H9 (cell line): ENCODE results near the gene CSDE1. TPM values are rescaled to one million over a fixed set of nuclear protein-coding genes. Genes with fewer than 3 reads are reported as not detected.

Experiments used
- DNase-seq: peaks from one replicate; pipeline ENCODE4 v3.0.0-alpha.2; 2017
- H2AFZ ChIP-seq: one replicate; pipeline ENCODE4 v1.6.1; 2013; ENCODE audit warnings: mild to moderate bottlenecking, low read length, control low read depth, moderate library complexity
- H2AK5ac ChIP-seq: 2 replicates; pipeline ENCODE4 v1.6.1; 2013; ENCODE audit warnings: low read length, control low read depth, mixed read lengths; ENCODE audit not compliant: insufficient read length
- H2BK120ac ChIP-seq: one replicate; pipeline ENCODE4 v1.6.1; 2013; ENCODE audit warnings: low read depth, mild to moderate bottlenecking, low read length, control low read depth, inconsistent platforms; ENCODE audit not compliant: poor library complexity, severe bottlenecking
- H2BK12ac ChIP-seq: 2 replicates; pipeline ENCODE4 v1.6.1; 2013; ENCODE audit warnings: low read length, control low read depth, mixed read lengths, low read depth; ENCODE audit not compliant: insufficient read length
- H2BK15ac ChIP-seq: 2 replicates; pipeline ENCODE4 v1.6.1; 2013; ENCODE audit warnings: low read depth, low read length, control low read depth
- H2BK20ac ChIP-seq: one replicate; pipeline ENCODE4 v1.6.1; 2013; ENCODE audit warnings: low read depth, mild to moderate bottlenecking, low read length, control low read depth, inconsistent platforms; ENCODE audit not compliant: poor library complexity, severe bottlenecking
- H2BK5ac ChIP-seq: 2 replicates; pipeline ENCODE4 v1.6.1; 2013; ENCODE audit warnings: low read length, control low read depth, mixed read lengths; ENCODE audit not compliant: insufficient read length
- H3K14ac ChIP-seq: 2 replicates; pipeline ENCODE4 v1.6.1; 2013; ENCODE audit warnings: low read length, control low read depth; ENCODE audit not compliant: insufficient read depth
- H3K18ac ChIP-seq: 2 replicates; pipeline ENCODE4 v1.6.1; 2013; ENCODE audit warnings: low read depth, mild to moderate bottlenecking, mixed read lengths, low read length, control low read depth; ENCODE audit not compliant: insufficient read length
- H3K23ac ChIP-seq: 2 replicates; pipeline ENCODE4 v1.6.1; 2013; ENCODE audit warnings: low read length, control low read depth, mixed read lengths, low read depth; ENCODE audit not compliant: insufficient read length
- H3K23me2 ChIP-seq: 2 replicates; pipeline ENCODE4 v1.6.1; 2013; ENCODE audit warnings: low read depth, mild to moderate bottlenecking, mixed read lengths, low read length, control low read depth; ENCODE audit not compliant: insufficient read length, poor library complexity, severe bottlenecking
- H3K27ac ChIP-seq: 2 replicates; pipeline ENCODE4 v1.5.1; 2013; ENCODE audit warnings: low read length, control low read depth, mixed read lengths, low read depth; ENCODE audit not compliant: insufficient read length
- H3K27me3 ChIP-seq: 2 replicates; pipeline ENCODE4 v1.6.1; 2013; ENCODE audit warnings: low read length, control low read depth, inconsistent platforms; ENCODE audit not compliant: insufficient read depth
- H3K4ac ChIP-seq: 2 replicates; pipeline ENCODE4 v1.6.1; 2013; ENCODE audit warnings: low read depth, mild to moderate bottlenecking, control low read depth, inconsistent platforms, low read length, moderate library complexity
- H3K4me1 ChIP-seq: 2 replicates; pipeline ENCODE4 v1.6.1; 2013; ENCODE audit warnings: low read length, control low read depth, inconsistent platforms; ENCODE audit not compliant: insufficient read depth
- H3K4me2 ChIP-seq: 2 replicates; pipeline ENCODE4 v1.6.1; 2013; ENCODE audit warnings: low read length, control low read depth, mixed read lengths; ENCODE audit not compliant: insufficient read length, insufficient read depth
- H3K56ac ChIP-seq: 2 replicates; pipeline ENCODE4 v1.6.1; 2013; ENCODE audit warnings: low read depth, mild to moderate bottlenecking, mixed read lengths, low read length, control low read depth; ENCODE audit not compliant: insufficient read length
- H3K79me1 ChIP-seq: 2 replicates; pipeline ENCODE4 v1.6.1; 2013; ENCODE audit warnings: low read depth, mild to moderate bottlenecking, moderate library complexity, low read length, control low read depth, inconsistent platforms; ENCODE audit not compliant: insufficient read depth, poor library complexity, severe bottlenecking
- H3K79me2 ChIP-seq: 2 replicates; pipeline ENCODE4 v1.6.1; 2013; ENCODE audit warnings: low read length, control low read depth, inconsistent platforms; ENCODE audit not compliant: insufficient read depth
- H3K9ac ChIP-seq: 2 replicates; pipeline ENCODE4 v1.6.1; 2013; ENCODE audit warnings: low read length, control low read depth, mixed read lengths; ENCODE audit not compliant: insufficient read length; ENCODE audit errors: extremely low read depth
- H3K9me3 ChIP-seq: one replicate; pipeline ENCODE4 v1.6.1; 2013; ENCODE audit warnings: low read depth, low read length, inconsistent platforms; ENCODE audit not compliant: control insufficient read depth
- H3T11ph ChIP-seq: one replicate; pipeline ENCODE4 v1.6.1; 2013; ENCODE audit warnings: mild to moderate bottlenecking, low read length, control low read depth, inconsistent platforms
- H4K20me1 ChIP-seq: one replicate; pipeline ENCODE4 v1.6.1; 2013; ENCODE audit not compliant: control insufficient read depth, insufficient read length, insufficient read depth
- H4K5ac ChIP-seq: 2 replicates; pipeline ENCODE4 v1.6.1; 2013; ENCODE audit warnings: low read depth, mild to moderate bottlenecking, mixed read lengths, low read length, control low read depth; ENCODE audit not compliant: insufficient read length
- H4K8ac ChIP-seq: replicated peaks from 2 replicates; pipeline ENCODE4 v1.6.1; 2013; ENCODE audit warnings: low read length, control low read depth, mixed read lengths, low read depth; ENCODE audit not compliant: insufficient read length
- H4K91ac ChIP-seq: 2 replicates; pipeline ENCODE4 v1.6.1; 2013; ENCODE audit warnings: low read depth, mild to moderate bottlenecking, moderate library complexity, mixed read lengths, low read length, control low read depth; ENCODE audit not compliant: insufficient read length
- H3K27ac Mint-ChIP-seq, 3 experiments: 2 replicates in 2 of 3; 3 replicates in 1 of 3; pipeline ENCODE4 v1.8.0; 2020 to 2021; ENCODE audit warnings: mixed read lengths in 3 of 3, mild to moderate bottlenecking in 1 of 3, moderate library complexity in 1 of 3
- H3K27me3 Mint-ChIP-seq: 2 replicates; pipeline ENCODE4 v1.8.0; 2021; ENCODE audit warnings: low read depth, mild to moderate bottlenecking, moderate library complexity, mixed read lengths
- H3K36me3 Mint-ChIP-seq, 3 experiments: 2 replicates in 2 of 3; 3 replicates in 1 of 3; pipeline ENCODE4 v1.8.0; 2020 to 2021; ENCODE audit warnings: low read depth in 3 of 3, mixed read lengths in 3 of 3; ENCODE audit not compliant: insufficient read depth in 1 of 3
- H3K4me1 Mint-ChIP-seq, 2 experiments: 2 replicates each; pipeline ENCODE4 v1.8.0; 2020; ENCODE audit warnings: mixed read lengths in 2 of 2
- H3K4me3 Mint-ChIP-seq, 2 experiments: 2 replicates in 1 of 2; 3 replicates in 1 of 2; pipeline ENCODE4 v1.8.0; 2020 to 2021; ENCODE audit warnings: mild to moderate bottlenecking in 2 of 2, mixed read lengths in 2 of 2, moderate library complexity in 1 of 2
- H3K9me3 Mint-ChIP-seq, 2 experiments: 2 replicates in 1 of 2; 3 replicates in 1 of 2; pipeline ENCODE4 v1.8.0; 2020; ENCODE audit warnings: mild to moderate bottlenecking in 2 of 2, mixed read lengths in 2 of 2, moderate library complexity in 1 of 2
- CTCF ChIP-seq: fragments of 200-600 bp; sonication (generic); conservative IDR thresholded peaks from 3 replicates; pipeline ENCODE4 v1.8.0; 2021; ENCODE audit warnings: antibody characterized with exemption, mild to moderate bottlenecking
- WGBS: extraction: QIAGEN DNeasy Blood & Tissue Kit; methylation state at CpG from one replicate; pipeline ENCODE4 v1.1.7; 2013; ENCODE audit warnings: missing lambda C conversion rate, low lambda C conversion rate, mixed read lengths; ENCODE audit not compliant: insufficient read length; ENCODE audit errors: extremely low coverage; 5-methylcytosine and 5-hydroxymethylcytosine counted together
- total RNA-seq: library from RNA; stranded (reverse); gene quantifications from 2 replicates; pipeline ENCODE4 v1.2.1, GENCODE V29; 2021

The CSDE1 gene
- total RNA-seq, 1 experiment from 2014 or later: 645 TPM

GRCh38 chr1:114735479-114735878 lies 22.3 kb downstream of the CSDE1 start:
- no peak for TF ChIP-seq CTCF
- Histone ChIP-seq H3K9me3 (no peaks in the 10 kb centered on the region), H4K20me1 (no peaks in the 10 kb centered on the region), H2BK5ac (no peak overlapping the region), H4K8ac (no peak overlapping the region), H3K79me2 (no peaks in the 10 kb centered on the region), H3K27me3 (no peaks in the 10 kb centered on the region), H3K9ac (no peak overlapping the region), H3K18ac (no peak overlapping the region), H4K5ac (no peak overlapping the region), H4K91ac (no peak overlapping the region), H2AK5ac (no peak overlapping the region), H2BK15ac (no peak overlapping the region), H3K23me2 (no peaks in the 10 kb centered on the region), H3K79me1 (peaks cover 4% of the 10 kb centered on the region), H3K23ac (no peak overlapping the region), H3K56ac (no peak overlapping the region), H2BK20ac (no peak overlapping the region), H3K4me2 (no peak overlapping the region), H2AFZ (no peak overlapping the region), H3K14ac (no peak overlapping the region), H2BK120ac (no peak overlapping the region), H3K4ac (no peak overlapping the region), H3T11ph (no peak overlapping the region), H2BK12ac (no peak overlapping the region), H3K27ac (no peak overlapping the region), H3K4me1 (no peaks in the 10 kb centered on the region)
- Mint-ChIP-seq H3K27me3 (no peaks in the 10 kb centered on the region), H3K9me3 (no peaks in the 10 kb centered on the region), H3K36me3 (peaks cover 62 to 87% (median 80%) of the 10 kb centered on the region in 3 experiments; a peak in 6 of 7 replicates), H3K4me3 (no peak overlapping the region), H3K27ac (no peak overlapping the region), H3K4me1 (no peaks in the 10 kb centered on the region)
- DNase-seq: no peak
- WGBS: no CpG with 5 or more reads among the region's 1 CpG
